Measurements from ENCODE around the gene CFAP54.

GRCh38 chr12:96636895-96637294 is 147.5 kb downstream of the CFAP54 start:
- TF ChIP-seq, protein P1, sequence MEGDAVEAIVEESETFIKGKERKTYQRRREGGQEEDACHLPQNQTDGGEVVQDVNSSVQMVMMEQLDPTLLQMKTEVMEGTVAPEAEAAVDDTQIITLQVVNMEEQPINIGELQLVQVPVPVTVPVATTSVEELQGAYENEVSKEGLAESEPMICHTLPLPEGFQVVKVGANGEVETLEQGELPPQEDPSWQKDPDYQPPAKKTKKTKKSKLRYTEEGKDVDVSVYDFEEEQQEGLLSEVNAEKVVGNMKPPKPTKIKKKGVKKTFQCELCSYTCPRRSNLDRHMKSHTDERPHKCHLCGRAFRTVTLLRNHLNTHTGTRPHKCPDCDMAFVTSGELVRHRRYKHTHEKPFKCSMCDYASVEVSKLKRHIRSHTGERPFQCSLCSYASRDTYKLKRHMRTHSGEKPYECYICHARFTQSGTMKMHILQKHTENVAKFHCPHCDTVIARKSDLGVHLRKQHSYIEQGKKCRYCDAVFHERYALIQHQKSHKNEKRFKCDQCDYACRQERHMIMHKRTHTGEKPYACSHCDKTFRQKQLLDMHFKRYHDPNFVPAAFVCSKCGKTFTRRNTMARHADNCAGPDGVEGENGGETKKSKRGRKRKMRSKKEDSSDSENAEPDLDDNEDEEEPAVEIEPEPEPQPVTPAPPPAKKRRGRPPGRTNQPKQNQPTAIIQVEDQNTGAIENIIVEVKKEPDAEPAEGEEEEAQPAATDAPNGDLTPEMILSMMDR (IDR thresholded peaks at IDR 0.05), result no peak
- TF ChIP-seq POLR2A (IDR thresholded peaks at IDR 0.05), result no peak

All from upper lobe of left lung (tissue), 4 donors.